T follicular helper cell (primary cell): Measurements from ENCODE around the gene MAK.
"Not testable (repeated sequence)": the region's sequence is repeated elsewhere in the genome, so short reads cannot be mapped to it uniquely, and the experiment has no call there.

Experiments
- DNase-seq: peaks from one replicate; pipeline ENCODE4 v3.0.0-alpha.2; 2020; ENCODE audit warnings: low read depth

The MAK gene

GRCh38 chr6:10725716-10726115 lies 112.6 kb downstream of the MAK start:
- no peak for DNase-seq

GRCh38 chr6:10725044-10725443 lies 113.3 kb downstream of the MAK start:
- DNase-seq, result no peak

- DNase-seq, result no peak
Observed at GRCh38 chr6:10723567-10723881, 114.8 kb downstream of the MAK start.

- peak; percentile 53 for DNase-seq
Observed at GRCh38 chr6:10722820-10723566, 115.3 kb downstream of the MAK start, which contains the start of gene TMEM14C. TMEM14C (plus strand) TSS chr6:10723070; CDS start chr6:10724614, 1,544 bp downstream.

- no peak for DNase-seq
Observed at GRCh38 chr6:10722570-10722819, 115.8 kb downstream of the MAK start.

- no peak for DNase-seq
Observed at GRCh38 chr6:10721850-10722569, 116.3 kb downstream of the MAK start.

- DNase-seq, result not testable (repeated sequence)
Observed at GRCh38 chr6:10720960-10721849, 117.1 kb downstream of the MAK start.

- DNase-seq, result peak; percentile 33
Observed at GRCh38 chr6:10720265-10720959, 117.9 kb downstream of the MAK start.

- DNase-seq, result no peak
Observed at GRCh38 chr6:10719964-10720264, 118.4 kb downstream of the MAK start.

- peak; percentile 13 for DNase-seq
Observed at GRCh38 chr6:10719296-10719963, 118.9 kb downstream of the MAK start.

GRCh38 chr6:10713962-10714361 lies 124.4 kb downstream of the MAK start:
- DNase-seq, result no peak
